NCI-H2107 treated with DMSO at 0.1 percent for 48 hours (cell line): ENCODE measurements around the gene TWNK.

ENCODE experiments used
- DNase-seq: peaks from one replicate; lab custom pipeline; 2025; ENCODE audit not compliant: unreplicated experiment; lab: John Stamatoyannopoulos, UW

The TWNK gene

DNA sequence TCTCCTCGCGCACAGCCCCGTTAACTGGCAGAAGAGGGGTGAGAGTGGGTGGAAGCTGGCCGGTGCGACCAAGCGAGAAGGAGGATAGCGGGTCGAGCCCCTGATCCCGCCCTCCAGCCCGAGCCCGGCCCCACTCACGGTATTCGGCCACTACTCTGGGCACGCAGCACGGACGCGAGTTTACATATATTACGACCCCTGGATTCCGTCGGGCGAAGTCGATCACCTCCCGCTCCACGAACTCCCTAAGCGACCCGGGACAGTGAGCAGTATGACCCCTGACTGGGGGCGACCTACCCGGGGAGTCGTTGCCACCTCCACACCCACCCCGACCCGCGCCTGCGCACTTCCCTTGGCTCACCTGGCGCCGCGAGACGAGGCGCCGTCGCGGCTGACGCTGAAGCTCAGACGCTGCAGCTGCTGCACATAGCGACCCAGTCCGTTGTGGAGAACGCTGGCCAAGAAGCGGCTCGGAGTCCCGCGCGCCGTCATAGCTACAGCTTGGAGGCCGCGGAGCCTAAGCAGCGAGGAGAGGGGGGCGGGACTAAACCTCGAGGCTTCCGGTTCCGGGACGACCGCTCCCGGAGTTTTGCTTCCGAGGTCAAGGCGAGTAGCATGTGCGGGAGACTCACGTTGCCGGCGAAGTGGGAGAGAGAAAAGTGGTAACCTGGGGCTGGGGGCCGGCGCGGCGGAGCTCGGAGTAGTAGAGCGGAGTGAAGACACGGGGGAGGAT, at the start of gene TWNK, which contains the start of gene MRPL43:
Gene TWNK (plus strand): TSS at position 592 of the 733 bp plus-strand sequence. CDS start 668 bp downstream, outside the sequence.
Gene MRPL43 (minus strand): TSS at position 546 of the 733 bp plus-strand sequence. CDS start 54 bp downstream, at position 492.
- DNase-seq: peak; percentile 26

DNA sequence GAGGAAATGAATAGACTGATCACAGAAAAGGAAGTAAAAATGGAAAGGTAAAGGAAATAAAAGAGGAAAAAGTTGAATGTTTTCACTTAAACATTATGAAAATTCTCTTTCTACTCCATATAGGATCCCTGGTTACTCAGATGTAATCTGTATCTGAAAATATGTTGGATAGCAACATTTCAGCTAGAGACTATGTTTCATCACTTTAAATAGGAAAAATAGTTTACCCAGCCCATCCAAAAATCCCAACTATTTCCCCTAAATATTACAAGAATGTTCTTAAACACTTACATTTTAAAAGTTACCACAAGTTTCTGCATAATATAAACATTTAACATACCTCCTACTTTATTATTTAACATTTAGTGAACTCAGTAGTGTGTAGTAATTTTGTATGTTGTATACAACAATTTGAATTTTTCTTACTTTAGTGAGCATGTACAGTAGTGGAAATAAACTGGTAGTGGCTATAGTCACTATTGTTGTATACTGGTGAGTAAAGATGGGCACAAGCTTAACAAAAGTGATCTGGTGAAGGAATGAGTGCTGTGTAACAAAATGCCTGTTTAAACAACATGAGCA, 47.5 kb upstream of the TWNK start:
- DNase-seq: no peak

DNA sequence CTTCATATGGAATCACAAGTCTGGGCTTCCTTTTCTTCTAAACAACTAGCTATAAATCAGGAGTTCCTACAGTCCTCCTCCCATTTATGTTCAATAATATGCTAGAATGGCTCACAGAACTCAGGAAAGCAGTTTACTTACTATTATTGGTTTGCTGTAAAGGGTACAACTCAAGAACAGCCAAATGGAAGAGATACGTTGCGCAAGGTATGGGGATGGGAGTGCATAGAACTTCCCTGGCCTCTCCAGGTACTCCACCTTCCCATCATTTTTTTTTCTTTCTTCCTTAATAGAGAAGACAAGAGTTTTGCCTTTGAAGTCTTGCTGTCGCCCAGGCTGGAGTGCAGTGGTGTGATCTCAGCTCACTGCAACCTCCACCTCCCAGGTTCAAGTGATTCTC, 45.1 kb upstream of the TWNK start:
- DNase-seq: no peak

DNA sequence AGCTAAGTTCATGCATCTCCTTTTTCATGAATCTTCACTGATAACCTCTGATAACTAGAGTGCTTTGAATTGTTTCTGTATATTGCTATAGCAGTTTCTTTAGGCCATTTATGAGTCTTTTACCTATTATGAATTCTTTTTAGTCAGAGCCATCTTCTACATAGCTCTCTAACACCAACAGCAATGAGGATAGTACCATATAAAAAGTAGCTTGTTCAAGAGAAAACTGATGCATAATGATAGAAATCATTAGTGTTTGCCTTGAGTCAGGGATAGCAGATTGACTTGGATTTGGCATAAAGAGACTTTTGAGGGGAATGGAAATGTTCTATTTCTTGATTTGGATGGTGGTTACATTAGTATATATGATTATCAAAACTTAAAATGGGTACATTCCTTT, 43.8 kb upstream of the TWNK start:
- DNase-seq: no peak

DNA sequence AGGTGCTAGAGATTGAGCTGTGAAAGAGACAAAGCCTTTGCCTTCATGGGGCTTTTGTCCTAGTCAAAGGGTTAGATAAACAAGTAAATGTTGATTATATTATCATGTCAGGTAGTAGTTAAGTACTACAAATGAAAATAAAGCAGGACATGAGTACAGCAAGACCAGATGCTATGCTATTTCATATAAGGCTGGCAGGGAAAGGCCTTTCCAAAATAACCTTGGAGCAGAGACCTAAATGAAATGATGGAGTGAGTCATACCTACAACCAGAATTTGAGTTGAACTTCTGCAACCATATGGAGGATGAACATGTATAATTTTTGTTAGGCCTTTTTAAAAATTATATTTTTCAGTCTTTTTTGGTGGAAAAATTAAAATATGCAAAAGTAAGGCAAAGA, 41.6 kb upstream of the TWNK start:
- no peak for DNase-seq

DNA sequence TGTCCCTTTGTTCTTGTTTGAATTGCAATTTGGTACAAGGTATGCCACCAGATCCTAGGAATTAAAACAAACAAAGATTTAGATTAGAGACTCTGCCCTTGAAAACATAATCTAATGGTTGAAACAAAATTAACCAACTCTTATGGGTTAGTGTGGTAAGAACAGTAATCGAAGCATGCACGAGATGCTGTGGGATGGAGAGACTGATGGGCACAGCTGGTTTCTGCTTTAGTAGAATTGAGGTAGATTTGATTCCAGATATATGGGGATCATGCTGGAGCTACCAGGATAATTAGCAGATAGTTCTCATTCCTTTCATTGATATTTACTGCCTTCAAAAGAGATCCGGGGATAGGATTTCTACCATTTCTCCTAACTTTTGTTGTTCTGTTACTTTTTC, 38.4 kb upstream of the TWNK start:
- DNase-seq: no peak

DNA sequence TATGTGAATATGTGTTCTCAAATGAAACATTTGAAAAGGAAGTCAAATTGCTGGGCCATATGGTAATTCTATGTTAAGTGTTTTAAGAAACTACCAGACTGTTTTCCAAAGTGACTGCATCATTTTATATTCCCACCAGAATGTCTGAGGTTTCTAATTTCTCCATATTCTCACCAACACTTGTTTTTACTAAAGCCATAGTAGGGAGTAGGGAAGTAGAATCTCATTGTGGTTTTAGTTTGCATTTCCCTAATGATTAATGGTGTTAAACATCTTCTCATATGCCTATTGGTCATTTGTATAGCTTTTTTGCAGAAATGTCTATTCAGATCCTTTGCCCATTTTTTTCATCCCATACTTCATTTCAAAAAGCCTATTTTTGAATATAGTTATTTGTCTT, 27.1 kb upstream of the TWNK start:
- DNase-seq: no peak

DNA sequence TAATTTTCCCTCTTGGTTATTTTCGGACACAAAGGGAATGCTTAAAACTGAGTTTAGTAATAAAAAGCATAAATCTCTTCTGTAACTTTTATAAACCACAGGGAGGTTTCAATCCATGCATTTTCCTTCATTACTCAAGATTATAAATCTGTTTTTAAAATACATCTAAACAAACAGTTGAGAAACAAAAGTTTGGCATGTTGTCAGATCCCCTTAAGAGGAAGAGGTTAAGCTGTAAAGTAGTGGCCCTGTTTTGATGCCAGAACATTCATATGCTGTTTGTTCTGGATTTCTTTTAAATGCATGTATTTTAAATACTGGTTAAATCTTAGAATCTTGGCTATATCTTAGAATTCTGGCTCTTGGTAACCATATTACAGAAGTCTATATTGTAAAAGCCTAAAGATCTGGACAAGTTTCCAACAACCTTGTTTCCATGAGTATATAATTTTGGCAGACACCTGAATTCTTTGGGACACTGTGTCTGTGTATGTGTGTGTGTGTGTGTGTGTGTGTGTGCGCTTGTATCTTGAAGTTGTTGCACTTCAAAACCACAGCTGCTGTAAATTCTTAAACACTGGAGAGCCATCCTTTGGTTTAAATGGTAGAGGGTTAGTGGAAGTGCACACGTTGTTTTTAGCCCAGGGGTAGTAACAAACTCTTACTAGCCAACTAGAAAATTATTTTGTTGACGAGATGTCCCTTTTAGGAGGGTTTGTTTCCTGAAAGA, 24.8 kb upstream of the TWNK start:
- DNase-seq: no peak

DNA sequence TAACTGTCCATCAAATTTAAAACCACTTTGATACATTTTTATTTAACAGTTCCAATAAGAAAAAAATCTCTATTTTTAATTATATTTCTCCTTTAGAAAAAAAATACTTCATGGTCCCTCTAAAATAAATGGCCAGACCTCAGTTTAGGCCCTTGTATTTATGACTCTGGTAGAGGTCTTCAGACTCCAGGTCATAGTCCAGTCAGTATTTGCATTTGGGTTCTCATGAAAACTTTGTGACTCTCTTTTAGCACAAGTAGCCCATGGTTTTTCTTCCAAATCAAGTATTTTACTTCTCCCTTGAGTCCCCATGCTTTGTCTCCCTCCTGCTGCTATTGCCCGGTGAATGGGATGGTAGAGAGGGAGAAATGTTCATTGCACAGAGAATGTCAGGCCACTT, 23.5 kb upstream of the TWNK start:
- DNase-seq: no peak

DNA sequence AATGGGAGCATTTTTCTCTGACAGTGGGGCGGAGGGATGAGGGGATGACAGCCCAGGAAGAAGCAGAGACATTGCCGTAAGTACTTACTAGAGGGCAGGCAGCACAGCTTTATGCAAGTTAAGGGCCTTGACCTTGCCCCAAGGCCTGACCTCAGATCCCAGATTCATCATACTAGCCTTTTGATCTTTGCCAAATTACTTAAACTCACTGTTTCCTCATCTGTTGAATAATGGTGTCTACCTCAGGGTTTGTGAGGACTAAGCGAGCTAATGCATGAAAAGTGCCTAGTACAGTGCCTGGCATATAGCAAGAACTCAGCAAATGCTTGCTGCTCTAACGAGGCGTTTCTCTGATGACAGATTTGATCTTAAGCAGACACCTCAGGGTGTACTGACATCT, 21.5 kb upstream of the TWNK start:
- no peak for DNase-seq

DNA sequence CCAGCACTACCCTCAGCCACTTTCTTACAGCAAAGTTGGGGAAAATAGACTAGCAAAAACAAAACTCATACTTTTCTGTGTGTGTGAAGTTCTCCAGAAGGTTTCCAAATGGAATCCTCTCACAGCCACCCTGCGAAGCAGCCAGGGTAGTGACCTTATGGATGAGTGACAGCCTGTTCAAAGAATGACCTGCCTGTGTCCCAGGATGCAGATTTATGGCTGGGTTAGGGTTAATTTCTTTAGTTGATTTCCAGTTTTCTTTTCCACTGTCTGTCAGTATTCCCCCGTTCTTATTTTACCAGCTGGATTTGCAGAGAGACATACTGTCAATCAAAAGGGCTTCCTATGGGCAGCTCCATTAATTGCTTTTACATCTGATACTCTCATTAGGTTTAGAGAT, 20.5 kb upstream of the TWNK start:
- no peak for DNase-seq

DNA sequence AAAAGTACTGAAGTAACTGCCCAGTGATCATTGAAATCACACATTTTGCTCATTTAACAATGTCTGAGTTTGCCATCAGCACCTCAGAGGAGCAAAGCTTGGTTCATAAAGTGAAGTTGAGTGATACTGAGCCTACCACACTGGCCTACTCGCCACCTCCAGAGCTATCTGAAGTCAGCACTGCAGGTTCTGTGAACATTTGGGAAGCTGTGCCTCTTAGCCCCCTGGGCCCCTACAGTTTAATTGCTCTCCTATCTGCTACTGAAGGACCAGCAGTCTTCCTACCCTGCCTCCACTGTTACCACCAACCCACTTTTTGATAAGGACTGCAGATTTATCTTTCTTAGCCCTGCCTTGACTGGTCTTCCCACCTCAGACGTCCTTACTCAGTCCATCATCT, 20.0 kb upstream of the TWNK start:
- no peak for DNase-seq

DNA sequence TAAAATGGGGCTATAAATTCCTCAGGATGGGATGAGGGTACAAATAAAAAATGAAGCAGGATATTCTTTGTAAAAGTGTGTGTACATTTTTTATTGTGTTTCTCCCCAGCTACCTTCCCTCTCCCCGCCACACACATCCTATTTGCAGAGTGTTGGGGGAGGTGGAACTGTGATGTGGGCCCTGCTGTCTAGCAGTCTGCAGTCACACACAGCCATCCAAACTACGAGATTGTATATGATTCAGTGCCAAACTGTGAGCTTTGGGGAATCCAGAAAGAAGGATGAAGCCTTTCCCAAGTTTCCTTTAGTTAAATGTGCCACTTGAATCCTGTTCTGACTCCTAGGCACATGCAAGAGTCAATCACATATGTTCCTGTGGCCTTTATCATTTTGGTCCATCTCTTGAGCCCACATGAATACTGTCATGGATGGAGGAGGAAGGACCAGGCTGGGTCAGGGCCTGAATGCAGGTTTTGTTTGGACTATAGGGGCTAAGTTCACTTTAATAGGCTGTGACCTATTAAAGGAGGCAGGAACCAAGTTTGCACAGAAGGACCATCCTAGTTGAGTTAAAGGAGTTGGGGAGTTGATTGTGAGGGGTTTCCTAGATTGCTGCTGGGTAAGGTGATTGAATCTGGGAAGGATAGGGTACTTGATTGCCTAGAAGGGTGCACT, 19.1 kb upstream of the TWNK start:
- DNase-seq: no peak

DNA sequence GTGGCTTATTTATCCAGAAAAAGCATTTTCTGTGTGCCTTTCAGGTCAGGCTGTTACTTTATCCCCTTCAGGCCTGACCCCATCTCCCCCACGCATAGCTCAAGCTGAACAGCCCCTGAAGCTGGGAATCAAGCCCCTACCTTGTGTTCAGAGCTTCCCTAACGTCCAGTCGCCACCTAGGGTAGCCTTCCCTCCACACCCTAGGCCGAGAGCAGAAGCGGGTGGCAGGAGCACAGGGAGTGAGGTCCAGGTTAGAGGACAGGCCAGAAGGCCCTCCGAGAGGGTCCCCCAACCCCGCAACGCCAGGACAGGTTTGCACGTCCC, 18.5 kb upstream of the TWNK start:
- no peak for DNase-seq

DNA sequence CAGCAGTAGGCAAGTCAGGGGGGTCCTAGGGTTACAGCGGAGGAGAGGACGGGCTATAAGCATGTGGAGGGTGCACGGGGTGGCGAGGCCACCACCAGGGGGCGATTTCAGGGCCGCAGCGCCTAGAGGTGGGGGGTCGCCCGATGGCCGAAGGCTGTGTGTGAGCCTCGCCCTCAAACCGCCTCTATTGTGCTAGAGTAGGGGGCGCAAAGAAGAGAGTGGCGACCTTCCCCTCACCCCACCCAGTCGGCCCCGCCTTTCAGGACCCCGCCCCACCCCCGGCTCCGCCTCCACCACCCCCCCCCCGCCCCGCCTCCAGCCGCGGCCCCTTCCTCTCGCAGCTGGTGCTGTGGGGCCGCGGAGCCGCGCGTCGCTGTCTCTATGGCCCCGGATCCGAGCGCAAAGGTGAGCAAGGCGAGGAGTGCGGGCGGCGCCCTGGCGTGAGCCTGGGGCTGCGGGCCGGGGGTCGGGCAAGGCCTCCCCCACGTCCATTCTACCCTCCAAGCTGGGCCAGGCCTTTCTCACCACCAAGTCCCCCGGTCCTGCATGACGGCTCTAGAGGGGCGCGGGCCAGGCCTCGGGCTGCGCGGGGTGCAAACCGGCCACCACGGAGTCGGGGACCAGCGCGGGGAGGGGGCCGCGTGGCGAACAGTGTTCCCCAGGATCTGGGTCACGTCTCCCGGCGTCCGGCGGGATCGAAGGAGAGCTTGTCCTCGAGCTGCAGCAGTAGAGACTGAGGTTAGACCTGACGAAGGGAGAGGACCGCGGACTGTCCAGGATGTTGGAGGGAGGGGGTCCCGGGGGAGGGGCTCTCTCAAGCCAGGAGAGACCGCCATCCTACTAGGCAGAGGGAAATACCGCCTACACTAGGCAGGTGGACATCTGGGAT, 17.9 kb upstream of the TWNK start, which contains the start of gene SEMA4G:
Gene SEMA4G (plus strand): TSS at position 318 of the 889 bp plus-strand sequence. CDS start 3,409 bp downstream, outside the sequence.
- no peak for DNase-seq

DNA sequence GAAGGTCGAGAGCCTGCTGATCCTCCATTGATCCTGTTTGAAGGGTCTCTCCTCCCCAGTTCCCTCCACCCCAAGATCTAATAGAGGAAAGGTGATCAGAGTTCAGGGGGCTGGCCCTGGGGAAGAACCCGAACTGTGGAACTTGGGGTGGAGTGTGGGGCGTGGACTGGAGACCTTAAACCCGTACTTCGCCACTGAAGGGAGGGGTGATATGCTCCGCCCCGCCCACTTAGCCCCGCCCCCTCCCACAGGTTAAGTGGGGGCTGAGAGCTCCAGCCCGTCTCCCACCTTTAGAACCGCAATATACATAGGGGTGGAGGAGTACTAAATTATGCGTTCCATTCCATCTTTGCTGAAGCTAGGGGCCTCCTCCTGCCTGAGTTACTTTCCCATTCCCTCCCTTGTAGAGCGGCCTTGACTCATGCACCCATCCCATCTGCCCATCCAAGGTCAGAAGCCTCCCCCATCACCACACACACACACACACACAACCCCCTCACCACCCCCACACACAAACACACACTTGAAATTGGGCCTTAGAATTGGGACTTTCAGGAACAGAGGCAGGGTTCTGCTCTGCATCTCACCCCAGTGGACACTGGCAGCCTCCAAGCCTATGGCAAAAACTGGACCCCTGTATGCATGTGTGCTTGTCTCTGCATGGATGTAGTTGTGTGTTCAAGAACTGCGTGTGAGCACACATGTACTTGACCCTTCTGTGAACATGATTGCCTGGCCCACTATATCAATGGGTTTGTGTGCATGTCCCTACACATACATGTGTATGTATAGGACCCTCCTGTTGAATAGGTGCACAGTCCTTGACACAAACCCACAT, 17.0 kb upstream of the TWNK start:
- no peak for DNase-seq

DNA sequence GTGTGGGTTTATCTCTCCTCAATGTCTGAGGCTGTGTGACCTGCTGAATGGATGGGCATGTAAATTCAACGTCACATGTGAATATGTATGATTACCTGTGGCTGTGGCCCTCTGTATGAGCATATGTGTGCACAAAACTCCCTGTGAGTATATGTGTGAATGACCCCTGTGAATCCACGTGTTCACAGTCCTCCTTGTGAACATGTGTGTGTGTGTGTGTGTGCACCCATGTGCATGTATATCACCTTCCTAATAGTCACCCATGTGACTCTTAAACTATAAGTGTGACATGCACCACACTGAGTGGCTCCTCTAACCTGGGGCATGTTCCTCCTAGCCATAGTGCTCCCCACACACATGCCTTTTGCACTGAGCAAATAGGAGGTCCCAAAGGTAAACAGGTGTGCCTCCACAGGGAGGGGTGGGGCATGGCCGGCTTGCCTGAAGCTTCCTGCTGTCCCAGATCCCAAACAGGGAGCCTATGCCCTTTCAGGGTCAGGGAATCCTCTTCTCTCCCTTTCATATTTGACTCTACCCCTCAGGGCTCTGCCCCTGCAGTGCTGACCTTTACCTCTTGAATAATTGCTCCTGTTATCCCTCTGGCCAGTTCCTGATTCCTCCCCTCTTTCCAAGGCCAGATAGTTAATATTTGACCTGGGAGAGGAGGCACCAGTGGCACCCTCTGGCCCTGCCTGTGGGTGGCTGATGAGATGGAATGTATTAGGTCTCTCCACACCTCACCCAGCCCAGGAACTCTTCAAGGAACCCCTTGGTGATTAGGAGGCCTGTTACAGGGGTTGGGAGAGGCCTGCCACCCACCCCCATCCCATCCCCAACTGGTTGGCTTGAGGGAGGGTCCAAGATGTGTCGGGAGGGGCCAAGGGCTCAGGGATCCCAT, 16.2 kb upstream of the TWNK start:
- no peak for DNase-seq

DNA sequence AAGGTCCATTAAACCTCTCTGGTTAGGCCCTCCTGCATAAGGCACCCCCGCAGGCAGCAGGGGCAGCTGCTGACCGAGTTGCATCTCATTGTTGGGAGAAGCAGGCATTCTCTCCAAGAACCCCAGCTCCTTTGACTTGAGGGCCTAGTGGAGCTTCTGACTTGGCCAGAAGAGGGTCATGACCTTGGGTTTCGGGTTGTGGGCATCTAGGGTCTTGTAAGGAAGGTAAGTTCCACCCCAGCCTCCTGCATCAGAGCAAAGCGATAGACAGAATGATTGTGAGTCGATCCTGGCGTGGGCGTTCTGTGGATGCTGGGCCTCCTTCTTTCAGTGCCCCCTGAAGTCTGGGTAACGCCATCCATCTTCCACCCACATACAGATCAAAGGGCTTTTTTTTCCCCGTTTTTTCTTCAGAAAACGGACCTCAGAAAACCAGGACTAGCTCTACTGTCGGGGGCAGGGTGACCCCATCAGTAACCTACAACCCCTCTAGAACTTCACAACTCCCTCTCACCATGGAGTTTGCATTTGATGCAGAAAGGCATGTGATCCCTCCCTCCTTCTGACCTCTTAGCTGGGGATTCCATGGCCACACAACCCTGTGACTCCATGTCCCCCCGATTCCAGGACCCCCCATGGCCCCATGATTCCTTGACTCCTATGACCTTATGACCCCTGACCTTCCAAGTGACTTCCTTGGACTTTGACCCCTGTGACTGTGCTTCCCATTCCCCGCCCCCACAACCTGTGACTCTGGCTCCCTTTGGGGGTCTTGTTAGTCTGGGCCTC, 15.0 kb upstream of the TWNK start:
- no peak for DNase-seq
